ENCODE measurements around the gene IER2. TPM values are rescaled to one million over a fixed set of nuclear protein-coding genes. Genes with fewer than 3 reads are reported as not detected.
"Not testable (repeated sequence)": the region's sequence is repeated elsewhere in the genome, so short reads cannot be mapped to it uniquely, and the experiment has no call there.

Gene IER2
- total and polyA plus RNA-seq, 2 donors (not counting 3 experiments of a cell fraction or from before 2014, with no cell fraction given), result 60.6 to 81.6 TPM

DNA sequence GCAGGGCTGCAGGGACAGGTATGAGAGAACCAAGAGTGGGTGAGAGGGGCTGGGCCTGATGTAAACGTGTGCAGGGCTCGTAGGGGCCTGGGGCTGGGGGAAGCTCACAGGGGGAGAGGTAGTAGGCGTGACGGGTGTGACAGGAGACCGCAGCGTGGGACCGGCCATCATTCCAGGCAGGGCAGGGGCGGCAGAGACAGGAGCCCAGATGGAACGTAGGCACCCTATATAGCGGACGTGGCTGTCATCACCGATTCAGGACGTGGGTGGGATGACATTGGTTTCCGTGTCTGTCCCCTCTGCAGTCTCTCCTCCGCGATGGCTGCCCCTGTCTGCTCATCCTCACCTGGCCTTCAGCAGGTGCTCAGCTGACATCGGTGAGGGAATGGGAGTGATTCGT lies 48.4 kb downstream of the IER2 start:
- Histone ChIP-seq H3K9ac (replicated peaks; ENCODE audit: extremely low read depth, insufficient read depth, low read length) (no peak overlapping the region), H3K27me3 (ENCODE audit: control insufficient read depth in 2 of 2, insufficient read depth in 2 of 2, low read length in 2 of 2) (no peaks in the 10 kb centered on the region), H3K79me2 (ENCODE audit: control insufficient read depth, insufficient read depth, low read length) (no peaks in the 10 kb centered on the region), H3K4me3 (replicated peaks in 1 of 3; ENCODE audit: insufficient read depth in 1 of 3, low read depth in 1 of 3, low read length in 3 of 3) (no peak overlapping the region), H3K4me1 (ENCODE audit: control insufficient read depth, extremely low read depth, insufficient read depth, low read length) (no peaks in the 10 kb centered on the region), H3K27ac (ENCODE audit: insufficient read depth, low read depth, low read length) (no peak overlapping the region), H3K9me1 (replicated peaks; ENCODE audit: control insufficient read depth, extremely low read depth, insufficient read depth, low read length) (no peaks in the 10 kb centered on the region), H2AFZ (ENCODE audit: low read depth, low read length) (no peak overlapping the region), H3K9me3 (replicated peaks; ENCODE audit: control insufficient read depth, insufficient read depth, low read length) (no peaks in the 10 kb centered on the region), H3K36me3 (ENCODE audit: control insufficient read depth in 2 of 2, extremely low read depth in 1 of 2, insufficient read depth in 2 of 2, low read length in 2 of 2) (no peaks in the 10 kb centered on the region), H4K20me1 (replicated peaks; ENCODE audit: control insufficient read depth, extremely low read depth, insufficient read depth, low read length) (no peaks in the 10 kb centered on the region), H3K4me2 (ENCODE audit: insufficient read depth, low read length) (no peak overlapping the region)
- BruUV-seq (replicated peaks), result no TSS peak
- no peak for FAIRE-seq
- DNase-seq (ENCODE audit: low read depth, low spot score), result no peak
- dilution Hi-C loops (cut with MboI; ENCODE audit: extremely low pct_ligation_motif_present, low sequenced_read_pairs), result no loop called here
- intact Hi-C loops (cut with micrococcal nuclease), result no loop called here
- TF ChIP-seq POLR2A (IDR thresholded peaks at IDR 0.05; ENCODE audit: low read depth, low read length) (no peak), POLR2AphosphoS5 (IDR thresholded peaks at IDR 0.05; ENCODE audit: insufficient read depth, low read depth, low read length) (no peak), MYC (IDR thresholded peaks at IDR 0.05; ENCODE audit: low read depth, low read length) (no peak), JUN (IDR thresholded peaks at IDR 0.05; ENCODE audit: borderline replicate concordance, insufficient read depth, insufficient read length, low read depth) (no peak), EZH2 (IDR thresholded peaks at IDR 0.05; ENCODE audit: borderline replicate concordance, low read depth, low read length, severe bottlenecking) (no peak), GATA2 (IDR thresholded peaks at IDR 0.05; ENCODE audit: insufficient read depth, insufficient read length, low read depth, low read length) (no peak), FOS (IDR thresholded peaks at IDR 0.05; ENCODE audit: borderline replicate concordance, insufficient read depth, low read length) (no peak)
- TF ChIP-seq, protein P1, sequence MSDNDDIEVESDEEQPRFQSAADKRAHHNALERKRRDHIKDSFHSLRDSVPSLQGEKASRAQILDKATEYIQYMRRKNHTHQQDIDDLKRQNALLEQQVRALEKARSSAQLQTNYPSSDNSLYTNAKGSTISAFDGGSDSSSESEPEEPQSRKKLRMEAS (IDR thresholded peaks at IDR 0.05; ENCODE audit: insufficient read depth, insufficient read length), result no peak
- TF ChIP-seq, protein P2, sequence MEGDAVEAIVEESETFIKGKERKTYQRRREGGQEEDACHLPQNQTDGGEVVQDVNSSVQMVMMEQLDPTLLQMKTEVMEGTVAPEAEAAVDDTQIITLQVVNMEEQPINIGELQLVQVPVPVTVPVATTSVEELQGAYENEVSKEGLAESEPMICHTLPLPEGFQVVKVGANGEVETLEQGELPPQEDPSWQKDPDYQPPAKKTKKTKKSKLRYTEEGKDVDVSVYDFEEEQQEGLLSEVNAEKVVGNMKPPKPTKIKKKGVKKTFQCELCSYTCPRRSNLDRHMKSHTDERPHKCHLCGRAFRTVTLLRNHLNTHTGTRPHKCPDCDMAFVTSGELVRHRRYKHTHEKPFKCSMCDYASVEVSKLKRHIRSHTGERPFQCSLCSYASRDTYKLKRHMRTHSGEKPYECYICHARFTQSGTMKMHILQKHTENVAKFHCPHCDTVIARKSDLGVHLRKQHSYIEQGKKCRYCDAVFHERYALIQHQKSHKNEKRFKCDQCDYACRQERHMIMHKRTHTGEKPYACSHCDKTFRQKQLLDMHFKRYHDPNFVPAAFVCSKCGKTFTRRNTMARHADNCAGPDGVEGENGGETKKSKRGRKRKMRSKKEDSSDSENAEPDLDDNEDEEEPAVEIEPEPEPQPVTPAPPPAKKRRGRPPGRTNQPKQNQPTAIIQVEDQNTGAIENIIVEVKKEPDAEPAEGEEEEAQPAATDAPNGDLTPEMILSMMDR (IDR thresholded peaks at IDR 0.05; ENCODE audit: extremely low read depth in 1 of 2, insufficient read depth in 1 of 2, low read depth in 1 of 2, low read length in 2 of 2), result no peak
- CTCF ChIA-PET, result interaction anchor here (0.7 to 1.2 kb wide), 4 partner anchors 8 to 64 kb away, joined by 3 read pairs; no protein-coding TSS in a partner anchor
- POLR2A ChIA-PET, result no interaction called here

DNA sequence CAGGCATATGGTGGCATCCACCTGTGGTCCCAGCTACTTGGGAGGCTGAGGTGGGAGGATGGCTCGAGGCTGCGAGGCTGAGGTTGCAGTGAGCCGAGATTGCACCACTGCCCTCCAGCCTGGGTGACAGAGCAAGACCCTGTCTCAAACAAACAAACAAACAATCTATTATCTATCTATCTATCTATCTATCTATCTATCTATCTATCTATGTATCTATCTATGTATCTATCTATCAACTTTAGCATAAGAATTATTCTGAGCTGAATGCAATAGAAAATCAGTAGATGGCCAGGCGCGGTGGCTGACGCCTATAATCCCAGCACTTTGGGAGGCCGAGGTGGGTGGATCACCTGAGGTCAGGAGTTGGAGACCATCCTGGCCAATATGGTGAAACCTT lies 51.9 kb downstream of the IER2 start:
- H3K79me2 ChIP-seq (ENCODE audit: control insufficient read depth, insufficient read depth, low read length); H2AFZ ChIP-seq (ENCODE audit: low read depth, low read length); H3K36me3 ChIP-seq (ENCODE audit: control insufficient read depth in 2 of 2, extremely low read depth in 1 of 2, insufficient read depth in 2 of 2, low read length in 2 of 2); H3K4me3 ChIP-seq (replicated peaks in 1 of 3; ENCODE audit: insufficient read depth in 1 of 3, low read depth in 1 of 3, low read length in 3 of 3); dilution Hi-C loops (cut with MboI; ENCODE audit: extremely low pct_ligation_motif_present, low sequenced_read_pairs); H3K27me3 ChIP-seq (ENCODE audit: control insufficient read depth in 2 of 2, insufficient read depth in 2 of 2, low read length in 2 of 2); DNase-seq (ENCODE audit: low read depth, low spot score); POLR2A ChIA-PET; CTCF ChIA-PET; H4K20me1 ChIP-seq (replicated peaks; ENCODE audit: control insufficient read depth, extremely low read depth, insufficient read depth, low read length); H3K9me1 ChIP-seq (replicated peaks; ENCODE audit: control insufficient read depth, extremely low read depth, insufficient read depth, low read length); H3K4me2 ChIP-seq (ENCODE audit: insufficient read depth, low read length); FAIRE-seq; H3K9me3 ChIP-seq (replicated peaks; ENCODE audit: control insufficient read depth, insufficient read depth, low read length); H3K9ac ChIP-seq (replicated peaks; ENCODE audit: extremely low read depth, insufficient read depth, low read length); H3K27ac ChIP-seq (ENCODE audit: insufficient read depth, low read depth, low read length); intact Hi-C loops (cut with micrococcal nuclease); BruUV-seq (replicated peaks); H3K4me1 ChIP-seq (ENCODE audit: control insufficient read depth, extremely low read depth, insufficient read depth, low read length): not testable (repeated sequence)

All from endothelial cell of umbilical vein (primary cell).